Left renal pelvis (tissue), 4 donors: Measurements from ENCODE around the gene SIGLEC7. TPM values are rescaled to one million over a fixed set of nuclear protein-coding genes. Genes with fewer than 3 reads are reported as not detected.
"Not testable (repeated sequence)": the region's sequence is repeated elsewhere in the genome, so short reads cannot be mapped to it uniquely, and the experiment has no call there.

Source experiments
- DNase-seq, 4 donors: peaks; one replicate each; pipeline ENCODE4 v3.0.0-alpha.2; 2013; ENCODE audit warnings: low read depth in 4 of 4, low spot score in 3 of 4
- polyA plus RNA-seq, 4 donors: library from polyadenylated mRNA; unstranded; fragments of 120-200 nt; gene quantifications; one replicate each; pipeline ENCODE4 v1.2.1, GENCODE V29; 2013; ENCODE audit not compliant: insufficient read length in 4 of 4

Gene SIGLEC7
- polyA plus RNA-seq, 4 donors = 0.47 to 0.79 (median 0.59) TPM

DNA sequence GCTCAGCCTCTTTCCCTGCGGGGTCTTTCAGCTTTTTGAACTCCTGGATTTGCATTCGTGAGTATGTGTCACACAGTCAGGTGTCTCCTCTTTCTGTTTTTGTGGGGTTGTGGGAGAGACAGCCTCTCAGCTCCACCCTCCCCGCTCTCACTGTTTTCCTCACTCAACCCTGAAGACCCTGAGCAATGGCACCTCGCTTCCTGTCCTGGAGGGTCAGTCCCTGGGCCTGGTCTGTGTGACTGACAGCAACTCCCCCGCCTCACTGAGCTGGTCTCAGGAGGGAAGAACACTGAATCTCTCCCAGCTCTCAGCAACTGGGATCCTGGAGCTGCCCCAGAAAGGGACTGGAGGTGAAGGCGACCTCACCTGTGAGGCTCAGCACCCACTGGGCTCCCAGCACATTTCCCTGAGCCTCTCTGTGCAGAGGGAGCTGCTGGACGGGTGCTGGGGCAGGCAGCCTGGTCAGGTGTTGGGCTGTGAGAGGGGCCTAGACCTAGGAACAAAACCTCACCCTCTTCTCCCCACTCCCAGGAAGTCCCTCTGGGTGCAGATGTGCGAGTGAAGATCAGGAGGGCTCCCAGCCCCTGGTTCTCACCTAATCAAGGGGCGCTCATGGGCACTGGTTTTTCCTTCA is 4.2 kb upstream of the SIGLEC7 start:
- DNase-seq = no peak

DNA sequence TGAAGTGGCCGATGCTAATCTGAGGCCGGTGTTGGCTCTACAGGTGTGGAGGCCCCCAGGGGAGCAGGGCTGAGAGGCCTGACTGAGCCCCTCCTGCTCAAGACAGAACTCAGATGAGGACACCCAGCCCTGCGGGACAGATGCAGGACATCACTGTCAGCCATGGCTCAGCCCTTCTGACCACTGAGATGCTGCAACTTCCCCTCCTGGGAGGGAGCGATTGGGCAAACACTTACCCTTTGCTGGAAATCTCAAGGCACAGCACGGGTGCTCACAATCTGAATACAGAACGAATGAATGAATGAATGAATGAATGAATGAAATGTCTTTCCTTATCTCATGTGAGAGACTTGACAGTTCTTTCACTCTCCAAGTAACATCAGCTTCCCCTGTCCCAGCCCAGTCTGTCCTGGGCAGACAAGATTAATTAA is 3.5 kb upstream of the SIGLEC7 start:
- no peak for DNase-seq

DNA sequence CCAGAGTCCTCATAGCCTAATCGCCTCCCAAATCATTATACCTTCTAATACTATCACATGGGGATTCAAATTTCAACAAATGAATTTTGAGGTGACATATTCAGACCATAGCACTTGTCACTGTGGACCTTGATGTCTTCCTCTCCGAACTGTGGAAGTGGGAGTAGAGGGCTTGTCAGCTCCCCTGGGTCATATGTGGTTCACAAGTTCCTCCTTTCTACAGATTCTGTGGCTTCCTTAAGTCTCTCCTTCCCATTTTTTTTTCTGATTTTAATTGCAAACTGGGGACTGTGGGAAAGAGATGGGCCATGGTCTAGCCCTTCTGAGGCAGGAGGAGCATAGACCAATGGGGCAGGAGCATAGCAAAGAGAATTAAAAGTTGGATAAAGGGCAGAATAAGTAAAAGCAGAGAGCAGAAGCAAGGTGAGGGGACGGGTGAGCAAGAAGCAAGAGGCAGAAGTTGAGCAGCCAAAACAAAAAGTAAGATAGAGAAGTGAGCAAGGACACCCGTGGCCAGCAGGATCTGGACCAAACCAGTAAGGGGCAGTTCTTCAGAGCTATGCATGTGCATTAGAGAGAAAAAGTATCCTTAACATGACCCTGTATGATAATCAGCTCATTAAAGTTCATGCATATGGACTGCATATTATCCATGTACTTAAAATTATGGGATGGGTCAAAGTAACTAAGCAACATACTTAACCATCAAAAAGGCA is 2.6 kb upstream of the SIGLEC7 start:
- DNase-seq = no peak

DNA sequence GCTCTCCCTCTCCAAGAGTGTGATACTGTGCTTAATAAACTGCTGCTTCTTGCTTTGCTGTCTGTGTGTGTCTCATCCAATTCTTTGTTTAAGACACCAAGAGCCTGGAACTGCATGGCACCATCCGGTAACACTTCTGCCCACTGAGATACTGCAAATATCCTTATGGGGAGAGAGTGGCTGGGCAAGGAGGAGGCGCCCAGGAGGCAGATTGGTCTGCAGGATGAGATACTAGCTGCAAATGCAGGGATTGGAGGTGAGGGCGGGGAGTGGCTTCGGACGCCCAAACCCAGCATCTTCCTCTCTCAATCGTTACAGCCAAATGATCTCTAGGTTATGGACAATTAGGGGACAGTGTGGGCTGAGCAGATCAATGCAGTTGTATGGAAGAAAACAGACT is 1.7 kb upstream of the SIGLEC7 start:
- no peak for DNase-seq

DNA sequence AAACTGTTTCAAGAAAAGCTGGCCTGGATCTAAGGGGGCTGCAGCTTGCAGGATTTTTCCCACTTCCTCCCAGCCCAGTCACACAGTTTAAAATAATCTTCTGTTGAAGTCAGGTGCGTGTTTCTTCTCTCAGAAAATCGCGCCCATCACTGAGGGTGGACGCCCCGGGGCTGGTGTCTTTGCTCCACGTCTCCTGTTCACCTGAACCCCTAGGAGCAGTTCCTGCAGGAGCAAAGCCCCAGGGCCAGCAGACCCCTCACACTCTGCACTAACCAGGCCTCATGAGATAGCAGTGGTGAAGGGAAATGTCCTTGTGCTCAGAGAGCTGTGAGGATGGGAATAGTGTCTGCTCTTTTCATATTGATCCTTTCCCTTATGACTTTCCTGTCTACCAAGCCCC is 920 bp upstream of the SIGLEC7 start:
- DNase-seq = no peak

DNA sequence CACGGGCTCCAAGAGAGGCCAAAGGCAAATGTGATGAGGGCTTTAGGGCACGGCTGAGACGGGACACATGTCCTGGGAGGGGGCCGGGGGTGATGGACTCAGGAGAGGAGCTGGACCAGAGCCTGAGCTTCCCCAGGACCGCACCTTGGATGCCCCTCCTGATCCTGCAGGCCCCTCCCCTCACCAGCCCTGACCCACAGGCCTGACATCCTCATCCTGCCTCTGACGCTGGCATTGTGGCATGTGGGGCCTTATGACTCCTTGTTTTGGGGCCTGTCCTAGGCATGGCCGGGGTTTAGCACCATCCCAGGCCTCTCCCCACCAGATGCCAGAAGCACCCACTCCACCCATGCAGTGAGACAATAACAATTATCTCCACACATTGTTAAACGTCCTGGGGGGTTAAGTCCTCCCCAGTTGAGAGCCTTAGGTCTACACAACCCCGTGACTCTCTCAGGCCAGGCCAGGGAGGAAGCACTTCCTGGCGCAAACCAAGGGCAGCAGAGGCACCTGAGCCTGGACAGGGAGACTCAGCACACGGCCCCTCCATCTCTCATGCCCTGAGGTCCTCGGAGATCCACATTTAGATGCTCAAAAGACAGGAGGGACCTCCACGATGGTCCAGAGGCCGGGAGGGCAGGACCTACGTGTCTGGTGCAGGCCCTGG is 841 bp downstream of the SIGLEC7 start:
- not testable (repeated sequence) for DNase-seq

DNA sequence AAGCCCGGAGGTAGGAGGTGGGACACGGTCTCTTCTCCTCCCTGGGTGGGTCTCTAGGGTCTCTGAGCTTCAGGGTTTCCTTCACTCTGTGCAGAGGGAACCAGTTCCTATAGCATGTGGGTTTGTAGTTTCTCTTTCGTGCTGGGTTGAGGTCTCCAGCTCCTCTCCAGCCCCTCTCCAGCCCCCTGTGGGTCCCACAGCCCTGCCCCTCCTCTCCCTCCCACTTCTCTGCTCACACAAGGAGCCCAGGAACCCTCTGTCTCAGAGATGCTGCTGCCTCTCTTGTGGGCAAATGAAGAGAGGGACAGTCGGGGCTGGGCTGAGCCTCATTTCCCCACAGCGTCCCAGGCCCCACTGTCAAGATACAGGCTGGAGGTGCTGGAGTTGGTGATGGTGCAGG is 1.4 kb downstream of the SIGLEC7 start:
- DNase-seq = no peak

DNA sequence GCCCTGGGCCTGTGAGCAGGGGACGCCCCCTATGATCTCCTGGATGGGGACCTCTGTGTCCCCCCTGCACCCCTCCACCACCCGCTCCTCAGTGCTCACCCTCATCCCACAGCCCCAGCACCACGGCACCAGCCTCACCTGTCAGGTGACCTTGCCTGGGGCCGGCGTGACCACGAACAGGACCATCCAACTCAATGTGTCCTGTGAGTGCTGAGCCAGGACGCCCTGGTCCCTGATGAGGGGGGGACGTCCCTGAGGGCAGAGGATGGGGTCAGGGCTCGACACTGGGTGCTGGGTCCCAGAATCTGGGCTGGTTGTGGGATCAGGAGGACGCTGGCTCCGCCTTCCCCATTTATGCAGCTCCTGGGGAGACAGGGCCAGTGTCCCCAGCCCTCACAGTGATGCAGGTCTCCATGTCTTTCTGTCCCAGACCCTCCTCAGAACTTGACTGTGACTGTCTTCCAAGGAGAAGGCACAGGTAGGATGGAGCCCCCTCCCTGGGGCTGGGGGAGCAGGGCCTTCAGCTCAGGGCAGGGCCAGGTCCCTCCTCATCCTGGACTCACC is 2.5 kb downstream of the SIGLEC7 start:
- no peak for DNase-seq

DNA sequence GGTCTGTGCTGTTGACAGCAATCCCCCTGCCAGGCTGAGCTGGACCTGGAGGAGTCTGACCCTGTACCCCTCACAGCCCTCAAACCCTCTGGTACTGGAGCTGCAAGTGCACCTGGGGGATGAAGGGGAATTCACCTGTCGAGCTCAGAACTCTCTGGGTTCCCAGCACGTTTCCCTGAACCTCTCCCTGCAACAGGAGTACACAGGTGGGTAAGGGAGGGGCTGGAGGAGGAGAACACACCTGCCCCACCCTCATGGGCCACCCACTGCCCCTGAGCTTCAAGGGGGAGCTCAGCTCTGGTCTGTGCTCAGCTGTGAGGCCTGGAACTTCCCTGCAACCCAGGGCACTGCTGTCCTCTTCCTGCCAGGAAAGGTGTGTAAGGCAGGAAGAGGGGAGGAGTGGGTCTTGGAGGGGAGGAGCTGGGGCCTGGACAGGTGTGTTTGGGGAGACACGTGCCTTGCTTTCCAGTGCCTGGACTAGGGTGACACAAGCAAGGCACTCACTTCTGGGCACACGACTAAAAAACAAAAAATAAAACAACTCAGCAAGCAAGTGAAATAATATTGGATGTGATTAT is 3.9 kb downstream of the SIGLEC7 start:
- no peak for DNase-seq

DNA sequence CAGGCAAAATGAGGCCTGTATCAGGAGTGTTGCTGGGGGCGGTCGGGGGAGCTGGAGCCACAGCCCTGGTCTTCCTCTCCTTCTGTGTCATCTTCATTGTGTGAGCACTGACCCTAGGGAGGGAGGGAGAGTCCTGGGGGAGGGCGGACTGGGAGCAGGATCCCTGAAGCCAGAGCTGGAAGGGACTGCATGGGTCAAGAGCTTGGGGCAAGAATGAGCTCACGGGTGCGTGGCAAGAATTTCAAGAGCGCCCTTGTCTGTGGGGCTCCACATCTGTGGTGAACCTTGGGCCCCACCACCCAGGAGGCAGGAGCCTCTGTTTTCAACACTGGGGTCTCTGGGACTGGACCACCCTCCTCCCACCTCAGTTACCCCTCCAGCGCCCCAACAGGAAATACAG is 4.7 kb downstream of the SIGLEC7 start:
- DNase-seq = no peak

DNA sequence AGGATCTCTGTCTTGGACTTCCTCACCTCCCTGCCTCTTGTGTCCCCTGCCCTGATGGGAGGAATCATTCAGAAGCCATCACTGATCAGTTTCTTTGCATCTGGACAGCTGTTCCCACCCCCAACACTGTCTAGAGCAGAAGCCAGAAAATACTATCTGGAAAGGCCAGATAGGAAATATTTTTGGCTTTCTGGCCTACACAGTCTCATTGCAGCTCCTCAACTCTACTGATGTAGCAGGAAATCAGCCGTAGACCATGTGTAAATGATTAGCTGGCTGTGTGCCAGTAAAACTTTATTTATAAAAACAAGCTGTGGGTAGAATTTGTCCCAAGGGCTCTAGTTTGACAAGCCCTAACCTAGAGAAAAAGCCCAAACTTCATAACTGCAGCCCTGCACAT is 5.6 kb downstream of the SIGLEC7 start:
- no peak for DNase-seq

DNA sequence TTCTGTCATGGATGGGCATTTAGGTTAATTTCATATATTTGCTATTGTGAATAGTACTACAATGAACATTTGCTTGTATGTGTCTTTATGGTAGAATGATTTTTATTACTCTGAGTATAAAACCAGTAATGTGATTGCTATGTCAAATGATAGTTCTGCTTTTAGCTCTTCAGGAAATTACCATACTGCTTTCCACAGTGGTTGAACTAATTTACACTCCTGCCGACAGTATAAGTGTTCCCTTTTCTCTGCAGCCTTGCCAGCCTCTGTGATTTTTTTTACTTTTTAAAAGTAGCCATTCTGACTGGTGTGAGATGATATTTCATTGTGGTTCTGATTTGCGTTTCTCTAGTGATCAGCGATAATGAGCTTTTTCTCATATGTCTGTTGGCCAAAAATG is 6.5 kb downstream of the SIGLEC7 start:
- no peak for DNase-seq

DNA sequence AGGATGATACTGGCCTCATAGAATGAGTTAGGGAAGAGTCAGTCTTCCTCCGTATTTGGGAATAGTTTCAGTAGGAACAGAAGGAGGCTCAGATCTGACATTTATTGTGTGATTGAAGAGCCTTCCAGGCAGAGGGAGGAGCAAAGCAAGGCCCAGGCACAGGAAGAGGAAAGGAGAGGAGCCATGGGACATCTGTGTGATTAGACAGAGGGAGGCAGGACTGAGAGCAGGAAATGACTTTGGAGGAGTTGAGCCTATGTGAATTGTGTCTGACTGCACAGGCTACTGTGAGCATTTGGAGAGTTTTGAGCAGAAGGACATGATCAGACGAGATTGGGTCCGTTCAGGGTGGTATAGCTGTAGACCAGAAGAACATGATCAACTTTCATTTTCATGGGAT is 8.5 kb downstream of the SIGLEC7 start:
- no peak for DNase-seq

DNA sequence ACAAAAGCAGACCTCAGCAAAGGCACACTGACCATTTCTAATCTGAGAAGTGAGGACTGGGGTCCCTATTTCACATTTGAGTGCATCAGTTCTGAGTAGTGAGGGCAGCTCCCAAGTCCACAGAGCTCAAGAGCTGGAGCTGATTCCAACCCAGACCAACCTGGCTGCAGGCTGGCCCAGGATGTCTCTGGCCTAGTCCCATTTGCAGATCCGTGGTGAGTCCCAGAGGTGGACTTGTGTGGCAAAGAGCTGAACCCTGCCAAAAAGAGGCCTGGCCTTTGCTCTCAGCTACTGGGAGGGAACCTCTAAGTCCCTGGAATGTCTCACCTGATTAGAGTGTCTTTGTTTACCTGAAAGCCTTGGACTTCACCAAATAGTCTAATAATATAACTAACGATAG is 14.6 kb downstream of the SIGLEC7 start:
- DNase-seq = no peak

DNA sequence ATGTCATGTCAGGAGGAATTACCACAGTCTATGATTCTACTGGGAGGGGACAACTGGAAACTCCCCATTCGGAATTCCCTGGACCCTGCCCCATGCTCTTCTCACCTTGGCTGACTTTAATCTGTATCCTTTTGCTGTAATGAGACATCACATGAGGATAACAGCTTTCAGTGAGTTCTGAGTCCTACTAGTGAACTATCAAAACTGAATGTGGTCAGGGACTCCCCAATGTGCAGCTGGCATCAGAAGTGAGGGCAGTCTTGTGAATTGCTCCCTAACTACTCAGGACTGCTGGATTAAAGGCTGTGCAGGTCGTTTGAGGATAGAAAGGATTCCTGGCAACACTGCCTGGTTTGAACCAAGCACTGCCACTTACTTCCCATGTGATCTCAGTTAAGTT is 15.2 kb downstream of the SIGLEC7 start:
- no peak for DNase-seq

DNA sequence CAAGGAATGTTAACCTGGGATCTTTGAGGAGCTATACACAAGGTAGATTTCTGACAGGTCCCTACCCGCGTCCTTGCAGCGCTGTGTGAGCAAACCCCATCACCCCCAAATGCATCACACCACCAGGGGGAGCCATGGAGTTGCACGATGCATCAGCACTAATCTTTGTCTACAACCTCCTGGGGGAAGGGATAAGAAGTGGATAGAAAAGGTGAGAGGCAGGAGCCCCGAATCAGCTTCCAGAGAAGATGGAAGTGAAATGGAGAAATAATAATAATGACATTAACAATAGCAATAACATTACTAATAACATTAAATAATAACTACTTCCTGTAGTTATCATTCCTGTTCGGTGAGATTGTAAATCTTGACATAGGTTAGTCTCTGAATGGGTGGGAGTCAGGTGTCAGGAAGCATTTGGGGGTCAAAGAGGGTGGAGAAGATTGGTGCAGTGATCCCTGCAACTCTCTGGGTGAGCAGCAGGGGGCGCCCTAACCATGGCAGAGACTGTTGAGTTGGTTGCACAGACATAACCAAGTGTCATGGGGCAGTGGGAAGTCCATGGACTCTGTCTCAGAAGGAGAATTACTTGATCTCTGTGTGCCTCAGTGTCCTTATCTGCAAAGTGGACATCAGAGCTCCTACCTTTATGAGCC is 16.5 kb downstream of the SIGLEC7 start:
- no peak for DNase-seq

DNA sequence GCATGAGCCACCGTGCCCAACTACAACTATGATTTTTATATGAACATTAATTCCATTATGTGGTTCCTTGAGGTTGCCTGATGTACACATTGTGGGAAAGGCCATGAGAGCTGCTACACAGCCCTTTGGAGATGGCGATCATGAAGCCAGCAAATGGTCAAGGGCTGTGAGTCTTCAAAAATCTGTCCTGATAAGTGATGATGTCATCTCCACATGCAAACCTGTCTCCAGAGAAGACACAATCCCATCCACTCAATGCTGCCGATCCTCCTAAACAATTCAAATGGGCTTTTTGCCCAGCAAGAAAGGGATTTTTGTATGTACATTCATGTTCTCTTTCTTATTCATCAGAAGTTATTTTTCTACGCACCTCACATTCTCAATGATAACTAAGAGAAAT is 17.6 kb downstream of the SIGLEC7 start:
- DNase-seq = no peak

DNA sequence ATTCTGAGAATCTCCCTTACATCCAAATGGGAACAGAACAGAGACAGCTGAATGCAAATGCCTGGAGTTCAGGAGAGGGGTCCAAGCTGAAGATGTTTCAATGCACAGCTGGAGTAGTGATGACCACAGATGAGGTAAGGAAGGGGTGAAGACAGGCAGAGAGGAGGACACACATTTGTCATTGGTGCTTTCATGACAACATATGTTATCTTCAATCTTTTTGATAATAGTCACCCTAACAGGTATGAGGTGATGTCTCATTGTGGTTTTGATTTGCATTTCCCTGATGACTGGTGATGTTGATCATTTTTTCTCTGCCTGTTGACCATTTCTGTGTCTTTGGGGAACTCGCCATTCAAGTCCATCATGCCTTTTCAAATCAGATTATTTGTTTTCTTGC is 19.2 kb downstream of the SIGLEC7 start:
- no peak for DNase-seq

DNA sequence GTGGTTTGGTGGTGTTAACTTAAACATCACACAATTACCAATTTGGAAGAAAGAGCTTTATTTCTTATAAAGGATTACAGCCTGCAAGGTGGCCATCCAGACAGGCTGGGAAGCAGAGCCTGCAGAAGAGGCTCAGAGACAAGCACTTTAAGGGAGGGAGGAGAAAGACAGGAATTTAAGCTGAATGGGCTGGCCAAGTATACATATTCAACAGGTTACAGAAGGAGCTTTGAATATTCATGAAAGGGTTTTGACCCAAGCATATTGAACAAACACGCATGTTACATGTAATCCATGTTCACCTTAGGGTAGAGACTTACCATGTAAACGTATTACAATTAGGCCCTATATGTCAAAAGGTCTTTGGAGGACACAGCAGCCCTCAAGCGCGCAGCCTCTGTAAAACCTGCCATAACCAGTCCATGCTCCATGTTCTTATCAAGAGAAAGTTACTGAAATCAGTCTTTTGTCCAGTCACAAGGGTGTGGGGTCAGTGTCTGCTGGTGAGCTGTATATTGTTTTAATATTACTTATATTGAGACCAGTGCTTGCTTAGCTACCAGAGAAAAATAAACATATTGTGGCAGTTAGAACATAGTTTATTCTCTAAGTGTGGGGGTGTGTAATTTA is 19.9 kb downstream of the SIGLEC7 start:
- no peak for DNase-seq

DNA sequence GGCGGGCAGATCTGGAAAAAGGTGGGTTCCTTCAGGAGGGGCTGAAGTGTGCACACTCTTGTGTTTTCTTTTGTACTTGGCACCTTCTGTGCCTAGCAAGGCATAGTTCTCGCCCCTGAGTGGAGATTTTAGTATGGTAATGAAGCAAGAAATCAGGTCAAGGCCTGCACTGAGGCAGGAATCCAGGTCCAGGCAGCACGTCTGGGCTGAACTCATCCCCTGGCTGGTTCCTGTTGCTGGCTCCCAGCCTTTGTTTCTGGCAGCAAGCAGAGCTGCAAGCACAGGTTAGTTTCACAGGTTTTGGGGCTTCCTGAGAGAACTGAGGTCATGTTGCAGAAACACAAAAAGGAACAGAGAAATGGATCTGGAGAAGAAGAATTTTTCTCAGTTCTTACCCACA is 21.2 kb downstream of the SIGLEC7 start:
- DNase-seq = no peak
